ENCODE results near the gene ELP5. TPM values are rescaled to one million over a fixed set of nuclear protein-coding genes. Genes with fewer than 3 reads are reported as not detected.

Gene ELP5
- total RNA-seq, 2 experiments from 2014 or later, result 52.4 to 53.5 TPM

GRCh38 chr17:7283471-7284216 lies 31.6 kb downstream of the ELP5 start:
- intact Hi-C loops (cut with micrococcal nuclease), result loop anchor here (5.0 kb wide), 1 partner anchor 236 kb away; no protein-coding TSS in a partner anchor
- Mint-ChIP-seq H3K27ac (no peak overlapping the region), H3K4me3 (no peak overlapping the region), H3K4me1 (ENCODE audit: low read depth) (peaks cover 20% of the 10 kb centered on the region), H3K36me3 (ENCODE audit: low read depth) (no peaks in the 10 kb centered on the region), H3K27me3 (ENCODE audit: low read depth) (peaks cover 17% of the 10 kb centered on the region), H3K9me3 (no peaks in the 10 kb centered on the region)
- CTCF ChIA-PET, result interaction anchor here (0.8 to 2.9 kb wide), 4 partner anchors 10 to 13 kb away, joined by 3 to 9 read pairs (median 4); no protein-coding TSS in a partner anchor
- DNase-seq, result no peak

- H3K4me1 Mint-ChIP-seq (ENCODE audit: low read depth), result peaks cover 20% of the 10 kb centered on the region
- CTCF ChIA-PET, result interaction anchor here (1.0 to 2.9 kb wide), 4 partner anchors 8 to 13 kb away, joined by 3 to 9 read pairs (median 4); no protein-coding TSS in a partner anchor
- H3K27ac Mint-ChIP-seq, result no peak overlapping the region
- H3K36me3 Mint-ChIP-seq (ENCODE audit: low read depth), result no peaks in the 10 kb centered on the region
- no peak overlapping the region for H3K4me3 Mint-ChIP-seq
- intact Hi-C loops (cut with micrococcal nuclease), result loop anchor here (5.0 kb wide), 1 partner anchor 238 kb away; no protein-coding TSS in a partner anchor
- DNase-seq, result no peak
- H3K9me3 Mint-ChIP-seq, result no peaks in the 10 kb centered on the region
- peaks cover 17% of the 10 kb centered on the region for H3K27me3 Mint-ChIP-seq (ENCODE audit: low read depth)
These were observed 32.9 kb downstream of the ELP5 start for GRCh38 chr17:7284911-7285310.

DNA sequence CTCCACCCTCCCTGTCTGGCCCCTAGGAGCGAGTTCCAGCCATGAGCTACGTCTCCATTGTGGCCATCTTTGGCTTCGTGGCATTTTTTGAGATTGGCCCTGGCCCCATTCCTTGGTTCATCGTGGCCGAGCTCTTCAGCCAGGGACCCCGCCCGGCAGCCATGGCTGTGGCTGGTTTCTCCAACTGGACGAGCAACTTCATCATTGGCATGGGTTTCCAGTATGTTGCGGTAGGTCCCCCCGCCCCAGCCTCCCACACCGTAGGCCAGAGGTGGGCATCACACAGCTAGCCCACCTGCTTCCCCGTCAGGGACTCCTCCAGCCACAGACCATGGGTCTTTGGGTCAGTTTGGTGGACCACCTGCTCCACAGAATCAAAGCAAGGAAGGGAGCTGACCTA lies 33.7 kb downstream of the ELP5 start:
- H3K9me3 Mint-ChIP-seq, result no peaks in the 10 kb centered on the region
- no peak overlapping the region for H3K27ac Mint-ChIP-seq
- H3K4me3 Mint-ChIP-seq, result no peak overlapping the region
- H3K36me3 Mint-ChIP-seq (ENCODE audit: low read depth), result no peaks in the 10 kb centered on the region
- DNase-seq, result no peak
- CTCF ChIA-PET, result interaction anchor here (1.1 to 2.9 kb wide), 3 partner anchors 11 to 70 kb away, joined by 3 to 9 read pairs (median 4); no protein-coding TSS in a partner anchor
- peaks cover 17% of the 10 kb centered on the region for H3K27me3 Mint-ChIP-seq (ENCODE audit: low read depth)
- H3K4me1 Mint-ChIP-seq (ENCODE audit: low read depth), result peaks cover 19% of the 10 kb centered on the region
- intact Hi-C loops (cut with micrococcal nuclease), result no loop called here

DNA sequence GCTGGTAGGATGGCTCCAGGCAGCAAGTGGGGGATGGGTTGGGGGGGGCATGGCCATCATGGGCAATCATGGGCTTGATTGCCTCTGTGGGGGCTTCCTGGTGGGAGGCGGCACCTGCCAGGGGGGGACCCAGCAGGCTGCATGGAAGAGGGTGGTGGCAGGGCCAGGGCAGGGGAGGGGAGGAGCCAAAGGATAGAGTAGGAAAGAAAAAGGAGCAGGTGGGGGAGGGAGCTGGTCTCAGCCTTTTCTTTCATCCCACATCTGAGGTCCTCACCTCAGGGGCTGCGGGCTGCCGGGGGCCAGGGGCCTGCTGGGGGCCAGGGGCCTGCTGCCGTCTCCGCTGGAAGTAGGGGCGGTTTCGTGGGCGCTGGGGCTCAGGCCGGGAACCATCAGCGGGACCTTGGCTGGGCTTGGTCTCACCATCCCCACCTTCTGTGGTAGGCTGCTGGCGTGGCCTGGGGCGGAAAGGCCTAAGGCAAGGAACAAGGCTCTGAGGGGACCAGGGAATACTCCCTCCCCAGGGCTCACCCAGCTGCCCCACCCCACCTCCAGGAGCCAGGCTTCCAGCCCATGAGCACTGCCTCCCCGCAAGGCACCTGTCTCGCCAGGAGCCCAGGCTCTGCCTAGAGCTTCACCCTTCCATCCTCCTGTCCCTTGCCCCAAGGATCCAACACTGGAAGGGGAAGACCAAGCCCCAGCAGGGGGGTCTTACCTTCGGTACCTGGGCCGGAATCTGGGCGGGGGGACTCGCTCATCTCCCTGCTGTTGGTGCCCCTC lies 37.4 kb downstream of the ELP5 start:
- Mint-ChIP-seq H3K36me3 (ENCODE audit: low read depth) (no peaks in the 10 kb centered on the region), H3K27ac (no peak overlapping the region), H3K4me3 (no peak overlapping the region), H3K27me3 (ENCODE audit: low read depth) (peaks cover 9% of the 10 kb centered on the region), H3K9me3 (no peaks in the 10 kb centered on the region), H3K4me1 (ENCODE audit: low read depth) (peaks cover 3% of the 10 kb centered on the region)
- intact Hi-C loops (cut with micrococcal nuclease), result no loop called here
- CTCF ChIA-PET, result interaction anchor here (1.2 kb wide), 1 partner anchor 8 kb away, joined by 3 read pairs; no protein-coding TSS in a partner anchor
- no peak for DNase-seq

- H3K4me1 Mint-ChIP-seq (ENCODE audit: low read depth), result peaks cover 7% of the 10 kb centered on the region
- no peaks in the 10 kb centered on the region for H3K9me3 Mint-ChIP-seq
- H3K27me3 Mint-ChIP-seq (ENCODE audit: low read depth), result peaks cover 12% of the 10 kb centered on the region
- DNase-seq, result no peak
- H3K4me3 Mint-ChIP-seq, result no peak overlapping the region
- CTCF ChIA-PET, result no interaction called here
- no peak overlapping the region for H3K27ac Mint-ChIP-seq
- H3K36me3 Mint-ChIP-seq (ENCODE audit: low read depth), result no peaks in the 10 kb centered on the region
- intact Hi-C loops (cut with micrococcal nuclease), result no loop called here
These were observed 38.2 kb downstream of the ELP5 start for GRCh38 chr17:7290166-7290565.

- H3K27ac Mint-ChIP-seq, result no peak overlapping the region
- CTCF ChIA-PET, result no interaction called here
- no peaks in the 10 kb centered on the region for H3K36me3 Mint-ChIP-seq (ENCODE audit: low read depth)
- H3K27me3 Mint-ChIP-seq (ENCODE audit: low read depth), result peaks cover 17% of the 10 kb centered on the region
- H3K9me3 Mint-ChIP-seq, result no peaks in the 10 kb centered on the region
- no peak overlapping the region for H3K4me3 Mint-ChIP-seq
- peaks cover 9% of the 10 kb centered on the region for H3K4me1 Mint-ChIP-seq (ENCODE audit: low read depth)
- no peak for DNase-seq
- intact Hi-C loops (cut with micrococcal nuclease), result no loop called here
These were observed 38.7 kb downstream of the ELP5 start for GRCh38 chr17:7290685-7291084.

GRCh38 chr17:7292194-7292593 lies 40.2 kb downstream of the ELP5 start:
- intact Hi-C loops (cut with micrococcal nuclease), result no loop called here
- peaks cover 19% of the 10 kb centered on the region for H3K4me1 Mint-ChIP-seq (ENCODE audit: low read depth)
- CTCF ChIA-PET, result interaction anchor here (0.6 to 0.7 kb wide), 2 partner anchors 58 to 228 kb away, joined by 3 to 10 read pairs; no protein-coding TSS in a partner anchor
- H3K4me3 Mint-ChIP-seq, result no peak overlapping the region
- no peak overlapping the region for H3K27ac Mint-ChIP-seq
- no peaks in the 10 kb centered on the region for H3K9me3 Mint-ChIP-seq
- no peak for DNase-seq
- no peaks in the 10 kb centered on the region for H3K36me3 Mint-ChIP-seq (ENCODE audit: low read depth)
- H3K27me3 Mint-ChIP-seq (ENCODE audit: low read depth), result peaks cover 24% of the 10 kb centered on the region

DNA sequence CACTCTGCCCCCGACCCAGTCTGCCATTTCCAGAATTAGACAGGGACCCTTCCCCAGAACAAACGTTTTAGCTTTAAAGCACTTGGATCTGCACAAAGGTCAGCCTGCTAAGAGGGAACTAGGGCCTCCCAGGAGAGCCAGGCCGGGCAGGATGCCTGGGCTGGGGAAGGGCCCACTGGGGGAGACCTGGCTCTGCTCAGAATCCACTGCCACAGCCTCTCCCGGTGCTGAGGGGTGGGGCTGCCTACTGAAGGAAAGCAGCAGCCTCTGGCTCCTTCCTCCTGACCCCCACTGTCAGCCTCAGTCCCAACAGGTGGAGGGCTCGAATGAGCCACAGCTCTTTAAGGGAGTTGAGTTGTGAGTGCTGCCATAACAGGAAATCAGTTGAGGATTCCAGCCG lies 40.7 kb downstream of the ELP5 start:
- intact Hi-C loops (cut with micrococcal nuclease), result no loop called here
- no peaks in the 10 kb centered on the region for H3K36me3 Mint-ChIP-seq (ENCODE audit: low read depth)
- H3K27ac Mint-ChIP-seq, result no peak overlapping the region
- H3K4me1 Mint-ChIP-seq (ENCODE audit: low read depth), result peaks cover 19% of the 10 kb centered on the region
- CTCF ChIA-PET, result interaction anchor here (0.7 to 1.8 kb wide), 3 partner anchors 8 to 57 kb away, joined by 3 to 10 read pairs (median 4); partner anchors contain the start of gene SLC2A4
- no peaks in the 10 kb centered on the region for H3K9me3 Mint-ChIP-seq
- no peak for DNase-seq
- peaks cover 24% of the 10 kb centered on the region for H3K27me3 Mint-ChIP-seq (ENCODE audit: low read depth)
- no peak overlapping the region for H3K4me3 Mint-ChIP-seq

DNA sequence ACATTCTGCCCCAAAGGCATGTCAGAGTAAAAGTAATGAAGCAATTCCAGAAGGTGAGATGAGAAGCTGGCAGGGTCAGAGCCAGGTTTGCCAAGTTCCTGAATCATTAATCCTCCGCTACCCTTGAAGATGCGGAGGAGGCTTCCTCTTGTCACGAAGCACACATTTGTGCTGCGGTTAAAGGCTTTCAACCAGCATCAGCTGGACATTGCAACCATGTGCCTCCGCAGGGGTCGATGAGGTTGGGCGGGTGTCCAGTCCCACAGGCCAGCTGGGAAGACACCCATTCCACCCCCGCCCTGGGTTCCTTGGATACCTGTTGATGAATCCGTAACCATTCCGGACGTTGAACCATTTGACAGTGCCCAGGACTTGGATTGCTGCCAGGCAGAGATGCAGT lies 41.1 kb downstream of the ELP5 start:
- DNase-seq, result no peak
- H3K4me3 Mint-ChIP-seq, result peak overlapping the region; percentile 27
- CTCF ChIA-PET, result interaction anchor here (1.0 to 1.8 kb wide), 3 partner anchors 9 to 73 kb away, joined by 3 to 4 read pairs (median 3); partner anchors contain the start of gene SLC2A4
- no peaks in the 10 kb centered on the region for H3K36me3 Mint-ChIP-seq (ENCODE audit: low read depth)
- H3K9me3 Mint-ChIP-seq, result no peaks in the 10 kb centered on the region
- H3K4me1 Mint-ChIP-seq (ENCODE audit: low read depth), result peaks cover 19% of the 10 kb centered on the region
- no peak overlapping the region for H3K27ac Mint-ChIP-seq
- intact Hi-C loops (cut with micrococcal nuclease), result no loop called here
- H3K27me3 Mint-ChIP-seq (ENCODE audit: low read depth), result peaks cover 24% of the 10 kb centered on the region

DNA sequence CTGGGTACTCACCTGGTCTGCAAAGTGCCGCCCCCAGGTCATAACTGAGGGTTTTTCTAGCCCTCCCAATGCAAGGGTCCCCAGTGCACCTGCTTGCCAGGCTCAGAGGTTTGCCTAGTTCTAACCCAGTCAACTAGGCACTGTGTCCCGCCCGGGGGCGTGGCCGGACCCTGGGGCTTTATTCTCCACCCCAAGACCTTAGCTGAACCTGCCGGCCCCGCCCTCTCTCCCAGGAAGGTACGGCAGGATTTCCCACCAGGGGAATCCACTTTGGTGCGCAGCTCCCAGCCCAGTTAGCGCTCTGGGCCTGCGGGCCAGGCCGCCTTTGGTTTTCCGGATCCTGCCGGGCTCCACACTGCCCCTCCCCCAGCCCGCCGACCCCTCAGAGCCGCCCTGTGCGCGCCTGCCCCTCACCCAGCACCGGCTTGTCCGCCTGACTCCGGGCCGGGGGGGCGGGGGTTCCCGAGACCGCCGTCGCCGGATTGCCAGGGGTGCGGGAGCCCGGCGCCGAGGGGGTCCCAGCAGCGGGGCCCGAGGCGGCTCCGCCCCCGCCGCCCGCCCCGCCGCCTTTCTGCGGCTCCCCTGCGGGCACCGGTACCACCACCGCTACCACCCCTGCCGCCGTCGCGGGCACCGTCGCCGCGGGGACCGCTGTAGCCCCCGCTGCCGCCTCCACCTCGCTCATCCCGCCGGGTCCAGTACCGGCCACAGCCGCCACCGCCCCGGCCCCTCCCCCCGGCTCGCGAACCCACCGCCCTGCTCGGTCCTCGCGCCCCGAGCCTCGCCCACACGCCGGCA lies 42.0 kb downstream of the ELP5 start:
- Mint-ChIP-seq H3K27me3 (ENCODE audit: low read depth) (peaks cover 24% of the 10 kb centered on the region), H3K4me3 (peak overlapping the region; percentile 70), H3K9me3 (no peaks in the 10 kb centered on the region), H3K27ac (no peak overlapping the region), H3K4me1 (ENCODE audit: low read depth) (peaks cover 19% of the 10 kb centered on the region), H3K36me3 (ENCODE audit: low read depth) (no peaks in the 10 kb centered on the region)
- intact Hi-C loops (cut with micrococcal nuclease), result loop anchor here (1.0 kb wide), 1 partner anchor 13 kb away; the partner anchor contains the start of gene EIF5A
- DNase-seq, result no peak
- CTCF ChIA-PET, result interaction anchor here (1.0 to 1.8 kb wide), 3 partner anchors 10 to 74 kb away, joined by 3 to 4 read pairs (median 3); partner anchors contain the start of gene SLC2A4

- Mint-ChIP-seq H3K27ac (no peak within 1 kb of the TSS), H3K9me3 (no peaks in the 10 kb centered on the region), H3K4me1 (ENCODE audit: low read depth) (peaks cover 19% of the 10 kb centered on the region), H3K27me3 (ENCODE audit: low read depth) (peaks cover 24% of the 10 kb centered on the region), H3K36me3 (ENCODE audit: low read depth) (no peaks in the 10 kb centered on the region), H3K4me3 (peak within 1 kb of the TSS; percentile 70)
- peak; percentile 80 for DNase-seq
- intact Hi-C loops (cut with micrococcal nuclease), result loop anchor here (1.0 kb wide), 1 partner anchor 13 kb away; the partner anchor contains the start of gene EIF5A
- CTCF ChIA-PET, result no interaction called here
These were observed 42.7 kb downstream of the ELP5 start, which contains the start of gene YBX2 for GRCh38 chr17:7294614-7295153. Gene YBX2, minus strand, starts transcription at chr17:7294639. Its CDS starts 139 bp downstream, at chr17:7294500.
